HG02678 (cell line): ENCODE measurements around the gene IDH3A.

Experiments
- ATAC-seq: cut with Tn5 transposase; IDR thresholded peaks from one replicate; pipeline ENCODE4 v1.9.1; 2021; ENCODE audit warnings: mild to moderate bottlenecking, moderate library complexity; ENCODE audit not compliant: unreplicated experiment

Gene IDH3A

GRCh38 chr15:78201281-78202190 lies 52.4 kb downstream of the IDH3A start:
- ATAC-seq = no peak

GRCh38 chr15:78203346-78204225 lies 54.4 kb downstream of the IDH3A start:
- no peak for ATAC-seq

- ATAC-seq = no peak
Measured at GRCh38 chr15:78204351-78205309, 55.5 kb downstream of the IDH3A start.

DNA sequence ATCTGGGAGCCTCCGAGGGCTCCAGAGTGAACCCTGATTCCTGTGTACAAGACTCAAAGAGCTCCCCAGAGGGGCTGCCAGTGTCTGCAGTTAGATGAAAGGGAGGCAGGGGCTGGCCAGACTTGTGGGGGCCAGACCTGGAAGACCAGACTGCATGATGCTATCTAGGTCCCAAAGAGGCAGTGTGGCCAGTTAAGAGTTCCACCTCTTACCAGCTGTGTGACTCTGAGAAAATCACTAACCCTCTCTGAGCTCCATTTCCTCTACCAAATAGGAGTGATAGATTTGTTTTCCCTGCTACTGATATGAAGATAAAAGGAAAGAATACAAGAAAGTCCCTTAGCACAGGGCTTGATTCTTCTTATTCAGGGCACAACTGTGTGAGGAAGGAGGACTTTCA lies 56.2 kb downstream of the IDH3A start:
- no peak for ATAC-seq

- ATAC-seq = no peak
Measured at GRCh38 chr15:78205856-78206255, 56.7 kb downstream of the IDH3A start.

- no peak for ATAC-seq
Measured at GRCh38 chr15:78206326-78207109, 57.4 kb downstream of the IDH3A start.

DNA sequence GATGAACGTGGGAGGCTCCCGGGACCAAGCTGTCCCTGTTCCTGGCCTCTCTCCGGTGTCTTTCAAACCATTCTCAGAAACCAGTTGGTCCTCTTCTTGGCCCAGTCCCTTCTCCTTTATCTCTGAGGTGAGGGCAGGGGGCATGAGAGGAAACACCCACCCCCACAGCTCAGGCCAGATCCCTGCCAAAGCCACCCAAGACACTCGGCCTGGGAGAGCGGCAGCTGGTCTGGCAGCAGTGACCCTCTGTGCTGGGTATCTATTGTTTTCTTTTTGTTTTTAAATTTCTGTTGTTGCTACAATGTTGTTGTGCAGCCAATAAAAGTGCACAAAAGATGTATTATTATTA lies 57.9 kb downstream of the IDH3A start:
- no peak for ATAC-seq

DNA sequence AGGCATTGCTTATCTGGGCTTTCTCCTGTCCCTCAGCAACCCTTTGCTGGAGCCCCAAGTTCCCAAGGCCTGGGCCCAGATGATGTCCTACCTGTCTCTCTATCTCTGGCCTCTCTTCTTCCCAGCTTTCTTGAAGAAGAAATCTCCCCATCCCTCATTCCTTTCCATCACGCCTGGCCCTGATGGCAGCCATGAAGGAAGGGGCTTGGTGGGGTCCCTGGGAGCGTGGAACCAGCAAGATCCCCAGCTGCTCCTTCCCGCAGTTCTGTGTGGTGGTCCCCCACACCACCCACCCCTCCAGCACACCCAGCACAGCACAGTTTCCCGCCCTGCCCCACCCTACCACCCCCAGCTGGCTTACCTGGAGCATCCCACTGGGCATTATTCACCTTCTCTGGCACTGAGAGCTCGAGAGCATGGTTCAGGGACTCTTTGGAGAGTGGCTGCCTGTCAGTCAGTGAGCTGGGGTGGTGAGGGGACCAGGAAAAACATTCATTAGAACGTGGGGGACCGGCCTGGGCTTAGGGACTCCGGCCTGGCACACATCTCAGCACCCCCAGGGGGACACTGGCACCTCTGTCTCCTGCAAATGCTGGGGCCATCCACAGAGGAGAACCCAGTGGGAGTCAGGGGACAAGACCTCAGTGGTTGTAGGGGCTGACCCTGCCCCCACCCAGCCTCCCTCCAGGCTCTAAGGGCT lies 58.6 kb downstream of the IDH3A start:
- ATAC-seq = no peak

DNA sequence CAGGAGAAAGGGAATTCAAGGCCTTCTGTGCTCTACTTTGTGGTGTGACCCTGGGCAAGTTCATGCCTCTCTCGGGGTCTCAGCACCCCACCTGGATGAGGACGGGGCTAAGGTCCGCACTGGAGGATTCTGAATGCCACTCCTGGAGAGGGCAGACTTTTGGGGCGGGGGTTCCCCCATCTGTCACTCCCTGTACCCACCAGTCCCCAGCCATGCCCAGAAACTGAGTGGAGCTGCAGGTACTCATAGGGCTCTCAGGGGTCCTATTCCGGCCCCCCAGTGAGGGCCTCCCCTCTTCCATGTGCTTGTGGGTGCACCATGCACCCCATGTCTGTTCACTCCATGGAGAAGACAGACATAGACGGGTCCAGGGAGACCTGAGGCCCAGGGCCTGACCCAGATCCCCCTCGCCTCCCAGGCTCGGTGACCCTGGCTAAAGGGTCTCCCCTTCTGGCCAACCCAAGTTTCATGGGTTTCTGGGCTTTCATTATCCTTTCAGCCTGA lies 59.2 kb downstream of the IDH3A start:
- no peak for ATAC-seq

DNA sequence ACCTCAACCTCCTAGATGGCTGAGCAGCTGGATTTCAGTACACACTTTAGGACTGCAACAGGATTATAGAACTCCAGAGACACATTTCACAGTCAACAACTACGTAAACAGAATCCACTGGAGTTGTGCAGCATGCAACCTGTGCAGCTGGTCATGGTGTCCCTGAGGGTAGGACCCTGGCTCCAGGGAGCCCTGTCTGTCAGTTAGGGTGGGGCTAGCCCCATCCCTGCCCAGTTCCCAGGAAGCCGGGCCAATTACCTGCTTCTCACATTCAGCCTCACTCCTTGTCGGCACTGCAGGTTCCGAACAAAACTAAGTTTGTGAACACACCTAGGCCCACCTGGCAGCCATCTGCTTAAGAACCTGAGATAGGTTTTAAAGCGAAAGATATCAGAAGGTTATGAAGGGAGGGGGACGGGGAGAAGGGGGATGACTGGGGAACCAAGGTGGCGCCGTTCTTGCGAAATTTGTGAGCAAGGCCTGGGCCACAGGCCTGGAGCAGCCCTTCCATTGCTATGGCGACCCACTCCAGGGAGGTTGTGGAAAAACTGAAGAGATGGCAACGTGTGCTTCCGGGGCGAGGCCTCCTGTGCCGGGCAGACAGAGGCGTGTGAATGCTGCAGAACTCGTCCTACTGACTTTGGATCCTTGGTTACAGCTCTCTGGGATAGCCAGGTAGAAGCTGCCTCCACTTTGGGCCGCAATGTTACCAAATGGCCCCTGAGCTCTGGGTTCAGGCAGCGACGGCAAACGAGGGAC lies 59.9 kb downstream of the IDH3A start:
- ATAC-seq = no peak

GRCh38 chr15:78209646-78210348 lies 60.6 kb downstream of the IDH3A start:
- ATAC-seq = no peak

DNA sequence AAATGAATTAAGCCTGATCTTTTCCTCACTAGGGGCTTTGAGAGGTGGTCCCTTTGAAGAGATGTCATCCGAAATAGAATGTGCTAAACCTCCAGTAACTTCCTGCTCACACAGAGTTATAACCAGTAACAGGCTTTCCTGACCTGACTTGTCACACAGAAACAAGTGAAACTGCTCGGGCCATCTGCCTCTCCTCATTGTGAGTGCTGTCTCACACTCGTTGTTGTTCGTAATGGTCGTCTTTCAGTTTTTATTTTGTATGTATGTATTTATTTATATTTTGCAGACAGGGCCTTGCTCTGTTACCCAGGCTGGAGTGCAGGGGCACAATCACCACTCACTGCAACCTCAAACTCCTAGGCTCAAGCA lies 61.2 kb downstream of the IDH3A start:
- no peak for ATAC-seq

DNA sequence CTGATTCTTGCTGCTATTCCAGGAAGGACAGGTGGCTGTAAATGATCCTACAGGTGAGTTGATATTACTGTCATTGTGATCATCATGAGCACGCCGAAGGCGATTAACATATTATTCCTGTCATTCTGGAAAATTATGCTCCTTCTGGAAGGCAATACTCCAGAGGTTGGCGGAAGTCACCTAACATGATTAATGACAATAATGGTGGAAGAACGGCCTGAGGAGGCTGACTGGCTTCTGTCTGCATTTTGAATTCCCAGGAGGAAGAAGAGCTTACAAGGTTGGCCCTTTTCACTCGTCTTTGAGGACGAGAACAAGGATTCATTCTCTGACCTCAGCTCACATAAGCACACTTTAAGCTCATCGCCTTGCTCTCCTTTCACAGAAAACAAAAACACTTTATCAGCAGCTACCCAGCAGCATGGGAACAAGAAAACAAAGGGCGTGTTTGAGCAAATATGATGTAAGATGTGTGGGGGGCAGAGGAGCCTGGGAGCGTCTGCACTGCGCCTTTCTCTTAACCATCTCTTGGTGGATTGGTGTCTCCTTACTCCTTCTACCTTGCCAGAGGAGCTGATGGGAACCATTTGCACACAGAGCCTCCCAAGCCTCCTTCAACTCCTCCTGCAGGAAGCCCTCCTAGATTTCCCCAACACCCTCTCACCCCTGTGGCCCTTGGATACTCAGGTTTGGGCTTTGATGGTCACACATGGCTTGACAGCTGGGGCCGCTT lies 62.2 kb downstream of the IDH3A start:
- no peak for ATAC-seq

- no peak for ATAC-seq
Measured at GRCh38 chr15:78212008-78212407, 62.8 kb downstream of the IDH3A start.

DNA sequence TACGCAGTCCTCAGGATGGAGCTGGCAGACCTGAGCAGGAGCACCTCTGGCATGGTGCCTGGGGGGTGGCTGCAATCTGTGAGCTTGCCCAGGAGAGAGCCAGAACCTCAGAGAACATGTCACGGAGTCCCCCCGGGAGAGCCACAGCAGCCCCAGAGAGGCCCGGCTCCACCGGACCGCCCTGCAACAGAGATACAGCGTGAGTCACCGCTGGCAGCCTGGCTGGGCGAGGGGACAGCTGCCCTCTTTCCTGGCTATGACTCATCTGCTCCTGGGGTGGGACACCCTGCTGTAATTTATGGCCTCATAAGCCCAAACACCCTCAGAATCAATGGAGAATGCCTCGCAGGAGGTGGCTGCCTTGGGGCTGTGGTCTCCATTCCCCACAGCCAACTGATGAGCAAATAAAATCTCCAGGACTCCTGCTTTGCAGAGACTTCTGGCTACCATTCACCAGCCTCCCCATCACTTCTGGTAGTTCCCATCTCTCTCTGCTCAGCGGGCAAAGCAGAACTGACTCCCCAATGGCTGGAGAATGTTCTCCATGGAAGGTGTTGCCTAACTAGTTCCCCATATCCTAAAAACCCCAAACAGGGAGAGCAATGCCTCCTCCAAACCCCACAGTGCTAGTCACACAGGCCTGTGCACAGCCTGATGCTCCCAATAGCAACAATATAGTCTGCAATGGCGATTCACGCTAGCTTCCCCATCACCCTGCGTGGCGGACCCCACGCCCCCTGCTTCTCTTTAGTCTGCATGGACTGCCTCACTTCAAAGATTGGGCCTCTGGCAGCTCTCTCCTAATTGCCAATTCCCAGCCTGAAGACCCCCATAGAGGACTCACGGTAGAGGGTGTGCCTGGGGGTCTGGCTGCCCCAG lies 63.6 kb downstream of the IDH3A start:
- no peak for ATAC-seq

DNA sequence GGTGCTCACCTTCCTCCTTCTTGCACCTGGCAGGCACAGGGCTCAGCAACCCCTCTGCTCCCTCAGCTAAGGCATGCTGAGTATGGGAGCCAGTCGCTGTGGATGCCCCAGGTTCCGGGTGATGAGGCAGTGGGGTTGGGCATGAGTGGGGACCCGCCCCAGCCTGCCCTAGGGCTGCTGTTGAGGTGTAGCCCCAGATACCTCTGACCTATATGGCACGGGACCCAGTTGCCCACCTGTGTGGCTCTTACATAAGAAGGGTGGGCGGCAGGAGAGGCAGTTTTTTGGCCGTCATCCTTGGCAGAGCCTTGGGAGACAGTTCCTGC lies 64.2 kb downstream of the IDH3A start:
- ATAC-seq = no peak
